ENCODE data around the gene C11orf65. TPM values are rescaled to one million over a fixed set of nuclear protein-coding genes. Genes with fewer than 3 reads are reported as not detected.

The C11orf65 gene
- total and polyA plus RNA-seq, 4 donors = 0.33 to 3.3 (median 0.49) TPM

DNA sequence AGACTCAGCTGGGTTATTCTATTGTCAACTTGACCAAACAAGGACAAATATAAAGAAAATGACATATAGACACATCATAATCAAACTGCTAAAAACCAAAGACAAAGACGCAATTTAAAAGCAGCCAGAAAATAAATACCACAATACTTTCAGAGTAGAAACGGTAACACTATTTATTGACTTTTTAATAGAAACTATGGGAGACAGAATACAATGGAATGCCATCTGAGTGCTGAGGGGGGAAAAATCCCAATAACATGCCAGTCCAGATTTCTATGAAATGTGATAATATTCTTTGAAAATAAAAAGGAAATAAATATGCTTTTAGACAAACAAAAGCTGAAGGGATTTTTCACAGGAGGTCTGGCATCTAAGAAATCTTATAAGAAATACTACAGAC is 30.7 kb downstream of the C11orf65 start:
- Histone ChIP-seq H3K27ac (ENCODE audit: low read depth in 1 of 2, low read length in 1 of 2) (no peak overlapping the region), H3K4me3 (no peak overlapping the region), H3K9ac (ENCODE audit: insufficient read depth in 1 of 2, low read length in 2 of 2) (no peak overlapping the region), H3K9me3 (ENCODE audit: control insufficient read depth in 4 of 4, insufficient read depth in 3 of 4, low read length in 3 of 4) (peaks cover 0 to 5% (median 2%) of the 10 kb centered on the region in 4 donors), H3K27me3 (ENCODE audit: control insufficient read depth in 3 of 3, insufficient read depth in 3 of 3, low read length in 2 of 3) (no peaks in the 10 kb centered on the region), H3K36me3 (ENCODE audit: control insufficient read depth in 4 of 4, insufficient read depth in 4 of 4, low read length in 4 of 4) (no peaks in the 10 kb centered on the region), H3K4me1 (ENCODE audit: control insufficient read depth in 5 of 5, insufficient read depth in 5 of 5, low read length in 5 of 5) (no peaks in the 10 kb centered on the region)
- DNase-seq (no peak), ATAC-seq (ENCODE audit: insufficient read depth, low FRiP score) (no peak)
- TF ChIP-seq, protein P1, sequence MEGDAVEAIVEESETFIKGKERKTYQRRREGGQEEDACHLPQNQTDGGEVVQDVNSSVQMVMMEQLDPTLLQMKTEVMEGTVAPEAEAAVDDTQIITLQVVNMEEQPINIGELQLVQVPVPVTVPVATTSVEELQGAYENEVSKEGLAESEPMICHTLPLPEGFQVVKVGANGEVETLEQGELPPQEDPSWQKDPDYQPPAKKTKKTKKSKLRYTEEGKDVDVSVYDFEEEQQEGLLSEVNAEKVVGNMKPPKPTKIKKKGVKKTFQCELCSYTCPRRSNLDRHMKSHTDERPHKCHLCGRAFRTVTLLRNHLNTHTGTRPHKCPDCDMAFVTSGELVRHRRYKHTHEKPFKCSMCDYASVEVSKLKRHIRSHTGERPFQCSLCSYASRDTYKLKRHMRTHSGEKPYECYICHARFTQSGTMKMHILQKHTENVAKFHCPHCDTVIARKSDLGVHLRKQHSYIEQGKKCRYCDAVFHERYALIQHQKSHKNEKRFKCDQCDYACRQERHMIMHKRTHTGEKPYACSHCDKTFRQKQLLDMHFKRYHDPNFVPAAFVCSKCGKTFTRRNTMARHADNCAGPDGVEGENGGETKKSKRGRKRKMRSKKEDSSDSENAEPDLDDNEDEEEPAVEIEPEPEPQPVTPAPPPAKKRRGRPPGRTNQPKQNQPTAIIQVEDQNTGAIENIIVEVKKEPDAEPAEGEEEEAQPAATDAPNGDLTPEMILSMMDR (IDR thresholded peaks at IDR 0.05; ENCODE audit: control extremely low read depth, extremely low read depth) = no peak
- 93 to 97% methylated on average over 2 of the region's 2 CpGs for WGBS, 2 donors

DNA sequence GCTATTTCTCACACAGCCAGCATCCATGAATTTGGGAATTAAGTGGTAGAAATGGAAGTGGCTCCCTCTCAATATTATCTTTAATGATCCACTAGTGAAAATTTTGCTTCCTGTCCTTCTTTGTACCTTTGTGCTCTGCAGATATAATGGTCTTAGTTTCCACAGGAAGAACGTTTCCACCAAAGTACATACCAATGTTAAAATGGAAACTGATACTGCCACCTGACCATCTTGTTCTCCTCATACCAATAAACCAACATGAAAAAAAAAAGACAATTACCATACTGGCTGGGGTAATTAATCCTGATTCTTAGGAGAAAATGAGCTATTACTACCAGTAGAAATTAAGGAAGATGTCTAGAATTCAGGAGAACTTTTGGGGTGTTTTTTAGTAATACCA is 32.3 kb downstream of the C11orf65 start:
- 84 to 100% methylated on average over 1 of the region's 1 CpG for WGBS, 2 donors
- no peak for DNase-seq
- no peaks in the 10 kb centered on the region for H3K4me1 ChIP-seq (ENCODE audit: control insufficient read depth in 5 of 5, insufficient read depth in 5 of 5, low read length in 5 of 5)
- H3K36me3 ChIP-seq (ENCODE audit: control insufficient read depth in 4 of 4, insufficient read depth in 4 of 4, low read length in 4 of 4) = no peaks in the 10 kb centered on the region
- ATAC-seq (ENCODE audit: insufficient read depth, low FRiP score) = no peak
- TF ChIP-seq, protein P1 (IDR thresholded peaks at IDR 0.05; ENCODE audit: control extremely low read depth, extremely low read depth) = no peak
- H3K27me3 ChIP-seq (ENCODE audit: control insufficient read depth in 3 of 3, insufficient read depth in 3 of 3, low read length in 2 of 3) = no peaks in the 10 kb centered on the region
- H3K9me3 ChIP-seq (ENCODE audit: control insufficient read depth in 4 of 4, insufficient read depth in 3 of 4, low read length in 3 of 4) = peaks cover 0 to 5% (median 0%) of the 10 kb centered on the region in 4 donors
- no peak overlapping the region for H3K27ac ChIP-seq (ENCODE audit: low read depth in 1 of 2, low read length in 1 of 2)
- no peak overlapping the region for H3K4me3 ChIP-seq
- no peak overlapping the region for H3K9ac ChIP-seq (ENCODE audit: insufficient read depth in 1 of 2, low read length in 2 of 2)

DNA sequence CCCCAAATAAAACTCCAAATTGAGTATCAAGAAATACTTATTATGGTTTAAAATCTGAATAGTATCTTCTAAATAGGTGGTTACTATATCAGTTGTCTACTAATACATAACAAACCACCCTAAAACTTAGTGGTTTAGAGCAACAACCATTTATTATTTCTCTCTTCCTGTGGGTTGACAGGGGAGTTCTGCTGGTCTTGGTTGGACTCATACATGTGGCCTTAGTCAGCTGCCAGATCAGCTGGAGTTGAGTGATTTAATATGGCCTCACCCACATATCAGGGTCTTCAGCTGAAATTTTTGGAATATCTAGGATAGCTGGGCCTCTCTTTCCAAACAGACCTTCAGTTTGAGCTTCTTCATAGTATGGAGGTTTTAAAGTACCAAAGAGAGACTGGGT is 34.5 kb downstream of the C11orf65 start:
- H3K9ac ChIP-seq (ENCODE audit: insufficient read depth in 1 of 2, low read length in 2 of 2) = no peak overlapping the region
- H3K27me3 ChIP-seq (ENCODE audit: control insufficient read depth in 3 of 3, insufficient read depth in 3 of 3, low read length in 2 of 3) = no peaks in the 10 kb centered on the region
- H3K27ac ChIP-seq (ENCODE audit: low read depth in 1 of 2, low read length in 1 of 2) = no peak overlapping the region
- H3K36me3 ChIP-seq (ENCODE audit: control insufficient read depth in 4 of 4, insufficient read depth in 4 of 4, low read length in 4 of 4) = no peaks in the 10 kb centered on the region
- TF ChIP-seq, protein P1 (IDR thresholded peaks at IDR 0.05; ENCODE audit: control extremely low read depth, extremely low read depth) = no peak
- DNase-seq (no peak), ATAC-seq (ENCODE audit: insufficient read depth, low FRiP score) (no peak)
- H3K9me3 ChIP-seq (ENCODE audit: control insufficient read depth in 4 of 4, insufficient read depth in 3 of 4, low read length in 3 of 4) = peaks cover 0 to 5% (median 0%) of the 10 kb centered on the region in 4 donors
- no peaks in the 10 kb centered on the region for H3K4me1 ChIP-seq (ENCODE audit: control insufficient read depth in 5 of 5, insufficient read depth in 5 of 5, low read length in 5 of 5)
- H3K4me3 ChIP-seq = no peak overlapping the region

DNA sequence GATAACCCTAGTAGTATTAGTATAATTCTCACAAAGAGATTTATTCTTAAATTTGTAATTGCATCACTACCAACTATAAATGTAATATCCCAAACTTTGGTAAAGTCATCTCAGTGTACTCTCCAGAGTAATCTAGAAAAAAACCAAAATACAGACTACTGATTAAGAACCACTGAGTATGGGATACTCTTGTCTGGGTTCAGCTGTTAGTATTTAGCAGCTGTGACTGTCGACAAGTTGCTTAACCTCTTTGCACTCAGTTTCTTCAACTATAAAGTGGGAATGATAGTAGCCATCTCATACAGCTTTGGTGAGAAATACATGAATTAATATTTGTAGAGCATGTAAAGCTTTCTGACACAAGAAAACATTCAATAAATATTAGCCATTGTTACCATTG is 35.3 kb downstream of the C11orf65 start:
- DNase-seq (no peak), ATAC-seq (ENCODE audit: insufficient read depth, low FRiP score) (no peak)
- Histone ChIP-seq H3K4me1 (ENCODE audit: control insufficient read depth in 5 of 5, insufficient read depth in 5 of 5, low read length in 5 of 5) (no peaks in the 10 kb centered on the region), H3K27me3 (ENCODE audit: control insufficient read depth in 3 of 3, insufficient read depth in 3 of 3, low read length in 2 of 3) (no peaks in the 10 kb centered on the region), H3K27ac (ENCODE audit: low read depth in 1 of 2, low read length in 1 of 2) (no peak overlapping the region), H3K9me3 (ENCODE audit: control insufficient read depth in 4 of 4, insufficient read depth in 3 of 4, low read length in 3 of 4) (peaks cover 0 to 5% (median 0%) of the 10 kb centered on the region in 4 donors), H3K4me3 (no peak overlapping the region), H3K36me3 (ENCODE audit: control insufficient read depth in 4 of 4, insufficient read depth in 4 of 4, low read length in 4 of 4) (no peaks in the 10 kb centered on the region), H3K9ac (ENCODE audit: insufficient read depth in 1 of 2, low read length in 2 of 2) (no peak overlapping the region)
- TF ChIP-seq, protein P1 (IDR thresholded peaks at IDR 0.05; ENCODE audit: control extremely low read depth, extremely low read depth) = no peak
- WGBS, 2 donors = 94% methylated on average over 1 of the region's 1 CpG

All from lung (tissue), 12 donors.